HG02763 (cell line): ENCODE data around the gene PNLIP.

ENCODE experiments used
- ATAC-seq: cut with Tn5 transposase; IDR thresholded peaks from one replicate; pipeline ENCODE4 v1.9.1; 2021; ENCODE audit warnings: mild to moderate bottlenecking, moderate library complexity; ENCODE audit not compliant: unreplicated experiment

The PNLIP gene

GRCh38 chr10:116567335-116567734 lies 21.6 kb downstream of the PNLIP start:
- no peak for ATAC-seq

DNA sequence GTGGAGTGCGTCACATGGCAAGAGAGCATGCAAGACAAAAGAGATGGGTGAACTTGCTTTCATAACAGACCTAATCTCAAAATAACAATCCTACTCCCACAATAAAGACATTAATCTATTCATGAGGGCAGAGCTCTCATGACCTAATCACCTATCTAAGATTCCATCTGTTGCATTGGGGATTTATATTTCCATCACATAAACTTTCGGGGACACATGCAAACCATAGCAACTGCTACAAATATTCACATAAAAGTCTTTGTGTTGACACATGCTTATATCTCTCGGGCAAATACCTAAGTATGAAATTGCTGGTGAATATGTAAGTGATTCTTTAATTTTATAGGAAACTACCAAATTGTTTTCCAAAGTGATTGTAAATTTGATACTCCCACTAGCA lies 29.1 kb downstream of the PNLIP start:
- ATAC-seq: no peak

DNA sequence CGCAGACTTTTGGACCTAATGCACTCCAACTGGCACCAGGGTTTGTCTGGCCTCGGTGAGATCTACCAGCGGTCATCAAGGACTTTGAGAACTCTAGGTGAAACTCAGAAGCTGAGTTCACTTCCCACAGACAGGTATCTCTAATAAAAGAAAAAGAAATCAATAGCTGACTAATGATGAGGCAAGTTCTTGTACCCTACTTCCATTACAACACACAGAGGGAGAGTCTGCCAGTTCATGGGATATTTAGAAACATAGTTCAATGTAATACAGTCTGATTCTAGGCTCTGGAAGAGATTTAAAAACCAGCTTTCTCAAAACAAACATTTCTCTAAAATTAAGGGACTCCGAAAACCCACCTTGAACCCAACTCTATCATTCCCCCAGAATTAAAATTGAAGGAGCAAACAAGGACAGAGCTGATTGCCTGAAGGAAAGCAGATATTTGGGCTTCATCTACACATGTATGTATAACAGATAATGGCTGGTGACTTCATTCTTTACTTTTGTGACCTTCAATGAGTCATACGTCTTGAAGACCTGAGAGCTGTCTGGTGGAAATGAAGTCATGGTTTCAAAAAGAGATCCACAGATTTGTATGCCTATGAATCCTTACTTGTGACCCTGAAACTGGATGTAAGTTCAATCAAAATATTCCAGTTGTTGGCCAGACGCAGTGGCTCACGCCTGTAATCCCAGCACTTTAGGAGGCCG lies 42.3 kb downstream of the PNLIP start:
- no peak for ATAC-seq

GRCh38 chr10:116588995-116589394 lies 43.3 kb downstream of the PNLIP start:
- ATAC-seq: no peak

DNA sequence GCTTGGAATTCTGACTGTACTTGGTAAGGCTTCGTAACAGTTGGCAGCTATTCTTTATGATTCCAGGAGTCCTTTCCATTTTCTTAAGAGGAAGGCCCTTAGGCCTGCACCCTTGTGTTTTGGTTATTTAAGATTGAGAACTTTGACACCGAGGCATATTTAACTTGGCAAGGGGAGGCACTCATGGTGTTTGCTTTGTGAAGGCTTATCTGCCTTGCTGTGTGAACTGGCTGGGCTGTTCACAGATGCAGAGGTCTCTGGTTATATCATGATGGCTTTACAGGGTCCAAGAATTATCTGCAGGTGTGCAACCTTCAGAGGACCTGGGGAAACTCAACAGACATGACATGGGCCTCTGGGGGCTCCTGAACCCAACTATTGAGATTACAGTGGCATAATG lies 44.2 kb downstream of the PNLIP start:
- no peak for ATAC-seq

DNA sequence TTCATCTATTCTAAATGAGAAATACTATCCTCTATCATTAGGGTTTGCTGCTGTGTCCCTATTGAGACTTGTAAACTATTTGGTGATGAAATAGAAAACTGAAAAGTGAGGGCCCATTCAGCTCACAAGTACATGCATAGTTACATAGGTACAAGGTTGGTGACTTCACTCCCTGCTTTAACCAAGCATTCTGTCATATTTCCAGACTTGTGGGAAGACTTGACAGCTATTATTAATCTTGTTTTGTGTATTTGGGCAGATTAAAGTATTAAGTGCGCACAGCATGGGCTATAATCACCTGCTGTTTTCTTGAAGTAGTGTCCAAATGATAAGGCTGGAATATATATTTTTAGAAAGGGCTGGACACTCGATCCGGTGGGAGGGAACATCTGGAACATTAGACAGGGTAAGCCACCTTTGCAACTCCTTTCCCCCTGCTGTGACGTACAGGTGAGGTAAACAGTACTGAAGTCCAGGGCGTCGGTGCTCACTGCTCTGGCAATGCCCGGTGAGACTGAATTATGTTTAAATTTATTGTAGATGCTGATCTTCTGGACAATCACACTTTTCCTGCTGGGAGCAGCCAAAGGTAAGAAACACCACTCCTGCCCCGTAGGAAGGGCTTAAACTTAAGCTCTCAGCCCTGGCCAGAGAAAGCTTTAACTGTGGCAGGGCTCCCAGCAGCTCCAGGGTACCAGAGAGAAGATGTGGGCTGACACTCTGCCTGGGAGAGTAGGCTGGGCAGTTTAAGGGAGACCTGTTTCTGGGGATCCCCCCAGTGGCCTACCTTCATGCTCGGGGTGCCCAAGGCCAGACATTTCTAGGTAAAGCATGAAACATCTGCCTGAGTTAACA lies 45.1 kb downstream of the PNLIP start, which contains the start of gene PNLIPRP1:
Gene PNLIPRP1 (plus strand): TSS at position 370 of the 855 bp plus-strand sequence. CDS start 171 bp downstream, at position 541.
- ATAC-seq: no peak

- ATAC-seq: no peak
Observed at GRCh38 chr10:116593139-116593740, 47.5 kb downstream of the PNLIP start.

DNA sequence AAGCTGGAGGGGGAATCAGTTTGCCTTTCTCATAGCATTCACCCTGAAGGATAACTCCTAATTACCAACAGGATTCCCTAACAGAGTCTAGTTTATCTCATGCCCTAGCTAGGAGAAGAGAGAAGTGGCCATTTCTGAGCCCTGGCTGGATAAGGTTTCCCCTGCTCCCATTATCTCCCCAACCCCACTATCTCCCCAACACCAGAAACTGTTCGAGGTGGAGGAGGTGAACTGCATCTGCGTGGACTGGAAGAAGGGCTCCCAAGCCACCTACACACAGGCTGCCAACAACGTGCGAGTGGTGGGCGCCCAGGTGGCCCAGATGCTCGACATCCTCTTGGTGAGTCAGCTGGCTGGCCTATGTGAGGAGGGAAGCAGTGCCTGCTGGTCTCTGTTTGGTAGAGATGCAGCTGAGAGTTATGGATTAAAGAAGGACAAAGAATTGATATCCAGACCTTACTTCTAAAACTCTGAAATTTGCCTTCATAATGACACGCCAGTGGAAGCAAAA lies 48.8 kb downstream of the PNLIP start:
- ATAC-seq: no peak

DNA sequence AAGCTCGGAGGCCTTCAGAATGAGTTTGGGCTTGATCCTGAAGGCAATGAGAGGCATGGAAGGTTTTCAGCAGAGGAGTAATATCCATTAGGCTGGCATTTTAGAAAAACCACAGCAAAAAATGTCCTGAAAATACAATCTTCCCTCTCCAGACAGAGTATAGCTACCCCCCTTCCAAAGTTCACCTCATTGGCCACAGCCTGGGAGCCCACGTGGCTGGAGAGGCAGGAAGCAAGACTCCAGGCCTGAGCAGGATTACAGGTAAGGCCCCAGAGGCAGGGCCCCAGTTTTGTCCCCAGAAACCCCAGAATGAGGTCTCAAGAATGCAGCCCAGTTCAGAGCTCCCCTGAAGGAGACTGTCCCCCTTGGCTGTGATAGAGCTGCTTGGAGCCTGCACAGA lies 50.3 kb downstream of the PNLIP start:
- ATAC-seq: no peak

DNA sequence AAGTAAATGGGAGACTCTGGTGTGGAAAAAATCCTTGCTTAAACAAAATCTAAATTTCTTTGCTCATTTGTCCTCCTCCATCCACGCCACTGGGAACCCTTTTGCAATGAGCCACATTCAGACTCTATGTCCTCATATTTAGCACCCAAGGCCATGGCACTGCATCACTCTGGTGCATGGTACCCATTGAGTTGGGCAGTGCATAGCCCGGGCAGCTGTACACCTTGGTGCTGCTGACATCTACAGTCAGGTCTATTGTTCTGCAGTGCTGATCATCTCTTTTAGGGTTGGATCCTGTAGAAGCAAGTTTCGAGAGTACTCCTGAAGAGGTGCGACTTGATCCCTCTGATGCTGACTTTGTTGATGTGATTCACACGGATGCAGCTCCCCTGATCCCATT lies 51.8 kb downstream of the PNLIP start:
- ATAC-seq: no peak

- ATAC-seq: no peak
Observed at GRCh38 chr10:116598329-116598728, 52.6 kb downstream of the PNLIP start.

GRCh38 chr10:116599991-116600390 lies 54.3 kb downstream of the PNLIP start:
- ATAC-seq: no peak

DNA sequence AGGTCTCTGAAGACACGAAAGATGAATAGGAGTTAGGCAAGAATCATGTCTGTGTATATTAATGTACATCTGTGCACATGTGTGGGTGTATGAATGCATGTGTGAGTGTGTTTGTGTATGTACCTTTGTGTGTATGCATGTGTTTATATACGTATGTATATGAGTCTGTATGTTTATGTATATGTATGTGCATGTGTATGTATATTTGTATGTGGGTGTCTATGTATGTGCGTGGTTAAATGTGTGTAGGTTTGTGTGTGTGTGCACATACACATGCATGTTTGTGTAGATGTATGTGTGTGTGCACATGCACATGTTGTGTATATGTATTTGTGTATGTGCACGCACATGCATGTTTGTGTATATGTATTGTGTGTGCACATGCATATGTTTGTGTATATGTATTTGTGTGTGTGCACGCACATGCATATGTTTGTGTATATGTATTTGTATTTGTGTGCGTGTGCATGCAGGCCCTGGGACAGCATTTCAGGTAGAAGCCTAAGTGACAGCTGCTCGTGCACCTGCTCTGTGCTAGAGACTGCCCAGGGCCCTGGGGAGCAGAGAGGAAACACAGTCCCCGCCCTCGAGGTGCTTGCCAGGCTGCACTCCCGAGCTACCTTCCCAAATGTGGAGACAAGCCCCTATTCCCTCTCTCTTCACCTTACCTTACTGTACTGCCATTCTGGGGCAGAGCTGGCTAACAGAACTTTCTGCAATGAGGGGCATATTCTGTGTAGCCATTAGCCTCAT lies 57.1 kb downstream of the PNLIP start:
- no peak for ATAC-seq

DNA sequence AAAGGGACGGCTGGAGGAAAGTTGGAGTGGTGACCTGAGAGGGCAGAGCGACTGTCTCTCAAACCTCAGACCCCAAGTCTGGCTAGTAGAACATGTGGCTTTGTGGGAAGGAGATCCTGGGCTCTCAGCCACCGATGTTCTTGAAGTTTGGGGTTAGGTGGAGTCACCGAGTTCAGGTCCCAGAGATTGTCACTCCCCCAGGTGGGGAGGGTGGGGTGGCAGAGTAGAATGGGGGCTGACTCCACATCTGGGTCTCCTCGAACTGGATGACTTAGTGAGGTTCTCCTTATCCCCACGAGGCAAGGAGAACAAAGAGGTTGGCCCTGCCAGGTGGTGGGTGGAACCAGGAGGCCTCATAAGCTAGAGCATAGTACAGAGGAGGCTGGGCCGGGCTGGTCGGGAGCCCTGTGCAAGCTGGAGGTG lies 60.3 kb downstream of the PNLIP start:
- no peak for ATAC-seq

GRCh38 chr10:116607336-116607735 lies 61.6 kb downstream of the PNLIP start:
- ATAC-seq: no peak

- no peak for ATAC-seq
Observed at GRCh38 chr10:116608686-116609594, 63.2 kb downstream of the PNLIP start.

- no peak for ATAC-seq
Observed at GRCh38 chr10:116610443-116611152, 64.9 kb downstream of the PNLIP start.

- no peak for ATAC-seq
Observed at GRCh38 chr10:116611153-116611545, 65.4 kb downstream of the PNLIP start.

DNA sequence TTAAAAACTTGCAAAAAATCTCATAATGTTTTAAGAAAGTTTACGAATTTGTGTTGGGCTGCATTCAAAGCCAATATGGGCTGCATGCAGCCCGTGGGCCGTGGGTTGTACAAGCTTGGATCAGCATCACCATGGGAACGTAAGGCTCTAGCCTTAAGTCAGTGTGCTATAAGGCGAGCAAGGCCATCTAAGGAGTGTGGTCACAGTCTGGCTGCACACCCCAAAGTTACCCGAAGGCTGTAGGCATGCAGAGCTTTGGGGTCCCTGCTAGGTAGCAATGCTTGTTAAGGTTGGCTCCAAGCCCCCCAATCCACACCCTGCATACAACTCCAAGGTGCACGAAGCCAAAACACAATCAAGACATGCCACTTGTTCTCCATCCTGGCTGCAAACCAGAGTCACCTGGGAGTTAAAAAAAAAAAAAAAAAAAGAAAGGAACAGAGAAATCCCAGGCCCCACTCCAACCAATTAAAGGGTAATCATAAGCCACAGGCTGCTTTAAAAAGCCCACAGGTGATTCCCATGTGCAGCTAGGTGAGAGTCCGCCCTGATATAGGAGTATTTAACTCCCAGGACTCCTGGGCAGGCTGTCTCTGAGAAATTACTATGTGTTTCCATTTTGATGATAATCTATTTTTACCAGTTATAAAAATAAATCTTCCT lies 66.5 kb downstream of the PNLIP start:
- ATAC-seq: no peak
